Erythroblast (primary cell): ENCODE results near the gene OMA1.

Source experiments
- GATA1 ChIP-seq: IDR thresholded peaks from 2 replicates; pipeline ENCODE4 v1.6.1; 2011; ENCODE audit warnings: low read depth, mild to moderate bottlenecking, control low read depth, low read length, moderate library complexity
- POLR2A ChIP-seq: IDR thresholded peaks from 2 replicates; pipeline ENCODE4 v1.6.1; 2011; ENCODE audit warnings: mild to moderate bottlenecking, low read length

- TF ChIP-seq POLR2A (no peak), GATA1 (no peak)
These were observed 41.2 kb downstream of the OMA1 start for GRCh38 chr1:58505286-58505685.
